GM12873 (cell line): ENCODE measurements around the gene ZDHHC20.

Source experiments
- TF ChIP-seq, protein P1 (sequence below): IDR thresholded peaks from 2 replicates; pipeline ENCODE4 v1.5.1; 2012; ENCODE audit warnings: low read depth, mild to moderate bottlenecking, moderate library complexity, low read length, control low read depth; ENCODE audit not compliant: insufficient read depth; ENCODE audit errors: missing control alignments

ZDHHC20 gene

DNA sequence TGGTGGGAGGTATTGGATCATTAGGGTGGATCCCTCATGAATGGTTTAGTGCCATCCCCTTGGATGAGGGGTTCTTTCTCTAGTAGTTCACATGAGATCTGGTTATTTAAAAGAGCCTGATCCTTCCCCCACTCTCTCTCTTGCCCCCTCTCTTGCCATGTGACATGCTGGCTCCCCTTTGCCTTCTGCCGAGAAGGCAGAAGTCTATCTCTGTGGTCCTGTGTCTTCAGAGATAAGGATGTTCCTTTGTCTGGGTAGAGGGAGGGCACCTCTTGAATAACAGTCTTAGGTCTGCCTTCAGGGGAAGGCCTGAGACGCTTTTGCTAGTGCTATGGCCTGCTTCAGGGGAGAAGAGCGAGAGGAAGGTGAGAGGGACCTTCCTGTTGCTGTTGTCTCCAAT lies 2.0 kb upstream of the ZDHHC20 start:
- TF ChIP-seq, protein P1, sequence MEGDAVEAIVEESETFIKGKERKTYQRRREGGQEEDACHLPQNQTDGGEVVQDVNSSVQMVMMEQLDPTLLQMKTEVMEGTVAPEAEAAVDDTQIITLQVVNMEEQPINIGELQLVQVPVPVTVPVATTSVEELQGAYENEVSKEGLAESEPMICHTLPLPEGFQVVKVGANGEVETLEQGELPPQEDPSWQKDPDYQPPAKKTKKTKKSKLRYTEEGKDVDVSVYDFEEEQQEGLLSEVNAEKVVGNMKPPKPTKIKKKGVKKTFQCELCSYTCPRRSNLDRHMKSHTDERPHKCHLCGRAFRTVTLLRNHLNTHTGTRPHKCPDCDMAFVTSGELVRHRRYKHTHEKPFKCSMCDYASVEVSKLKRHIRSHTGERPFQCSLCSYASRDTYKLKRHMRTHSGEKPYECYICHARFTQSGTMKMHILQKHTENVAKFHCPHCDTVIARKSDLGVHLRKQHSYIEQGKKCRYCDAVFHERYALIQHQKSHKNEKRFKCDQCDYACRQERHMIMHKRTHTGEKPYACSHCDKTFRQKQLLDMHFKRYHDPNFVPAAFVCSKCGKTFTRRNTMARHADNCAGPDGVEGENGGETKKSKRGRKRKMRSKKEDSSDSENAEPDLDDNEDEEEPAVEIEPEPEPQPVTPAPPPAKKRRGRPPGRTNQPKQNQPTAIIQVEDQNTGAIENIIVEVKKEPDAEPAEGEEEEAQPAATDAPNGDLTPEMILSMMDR, result no peak

GRCh38 chr13:21458451-21458812 lies 671 bp downstream of the ZDHHC20 start:
- TF ChIP-seq, protein P1, result no peak

DNA sequence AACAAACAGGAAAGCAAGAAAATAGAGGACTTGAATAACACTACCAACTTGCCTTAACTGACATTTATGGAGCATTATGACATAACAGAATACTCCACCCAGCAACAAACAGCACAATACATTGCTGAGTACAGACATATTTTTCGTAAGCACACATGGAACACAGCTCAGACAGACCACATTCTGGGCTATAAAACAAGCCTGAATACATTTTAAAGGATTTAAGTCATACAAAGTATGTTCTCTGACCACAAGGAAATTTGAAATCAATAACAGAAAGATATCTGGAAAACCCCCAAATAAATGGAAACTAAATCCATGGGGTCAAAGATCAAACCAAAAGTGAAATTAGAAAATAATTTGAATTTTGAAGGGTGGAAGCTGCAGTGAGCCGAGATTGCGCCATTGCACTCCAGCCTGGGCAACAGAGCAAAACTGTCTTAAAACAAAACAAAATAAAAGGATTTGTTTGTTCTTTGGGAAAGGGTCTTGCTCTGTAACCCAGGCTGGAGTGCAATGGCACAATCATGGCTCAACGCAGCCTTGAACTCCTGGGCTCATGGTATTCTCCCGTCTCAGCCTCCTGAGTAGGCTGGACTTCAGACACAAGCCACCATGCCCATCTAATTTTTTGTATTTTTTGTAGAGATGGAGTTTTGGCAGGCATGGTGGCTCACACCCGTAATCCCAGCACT lies 5.6 kb downstream of the ZDHHC20 start:
- TF ChIP-seq, protein P1, result no peak

DNA sequence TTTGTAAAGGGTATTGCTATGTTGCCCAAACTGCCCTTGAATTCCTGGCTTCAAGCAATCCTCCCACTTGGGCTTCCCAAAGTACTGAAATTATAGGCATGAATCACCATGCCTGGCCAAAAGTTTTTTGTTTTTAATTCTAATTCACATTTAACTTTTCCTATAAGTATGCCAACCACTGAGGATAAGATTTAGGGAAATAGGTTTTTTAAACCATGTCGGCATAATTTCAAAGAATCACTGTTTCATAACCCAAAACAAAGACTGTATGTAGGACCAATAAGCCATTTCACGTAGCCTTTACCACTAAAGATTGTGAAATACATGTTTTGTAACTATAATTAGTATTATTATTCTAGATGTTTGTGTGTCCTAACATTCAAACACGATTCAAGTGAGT lies 8.2 kb downstream of the ZDHHC20 start:
- TF ChIP-seq, protein P1, result no peak

GRCh38 chr13:21446656-21447055 lies 12.4 kb downstream of the ZDHHC20 start:
- TF ChIP-seq, protein P1, result no peak

DNA sequence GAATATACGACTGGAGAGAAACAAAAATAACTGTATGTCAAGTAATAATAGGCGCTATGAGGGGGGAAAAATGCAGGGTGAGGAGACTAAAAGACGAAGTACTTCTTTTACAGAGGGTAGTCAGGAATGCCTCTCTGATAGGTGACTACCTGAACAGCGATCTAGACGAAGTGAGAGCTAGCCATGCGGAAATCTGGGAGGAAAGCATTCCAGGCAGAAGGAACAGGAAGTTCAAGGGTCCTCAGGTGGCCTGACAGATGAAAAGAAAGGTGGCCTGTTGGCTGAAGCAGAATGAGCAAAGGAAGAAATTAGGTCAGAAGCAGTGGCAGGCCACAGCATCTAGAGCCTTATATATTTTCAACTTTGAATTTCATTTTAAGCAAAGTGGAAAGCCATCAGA lies 13.3 kb downstream of the ZDHHC20 start:
- TF ChIP-seq, protein P1, result no peak

DNA sequence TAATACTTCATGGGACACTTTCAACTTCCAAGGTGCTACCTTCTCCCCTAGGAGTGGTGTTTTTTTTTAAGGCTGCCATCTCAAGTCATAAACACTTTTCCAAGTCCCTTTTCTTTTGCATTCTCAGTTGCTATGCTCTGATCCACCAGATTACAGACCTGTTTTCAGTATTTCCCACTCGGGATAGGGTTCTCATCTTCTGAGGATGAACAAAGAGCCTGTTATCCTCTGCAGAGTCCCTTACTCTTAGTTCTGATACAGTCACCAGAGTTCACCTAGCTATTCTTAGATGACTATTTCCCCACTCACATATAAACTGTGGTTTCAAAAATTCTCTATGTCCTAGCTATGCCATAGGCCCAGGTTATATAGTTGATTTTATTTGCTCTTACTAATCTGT lies 15.9 kb downstream of the ZDHHC20 start:
- TF ChIP-seq, protein P1, result no peak

DNA sequence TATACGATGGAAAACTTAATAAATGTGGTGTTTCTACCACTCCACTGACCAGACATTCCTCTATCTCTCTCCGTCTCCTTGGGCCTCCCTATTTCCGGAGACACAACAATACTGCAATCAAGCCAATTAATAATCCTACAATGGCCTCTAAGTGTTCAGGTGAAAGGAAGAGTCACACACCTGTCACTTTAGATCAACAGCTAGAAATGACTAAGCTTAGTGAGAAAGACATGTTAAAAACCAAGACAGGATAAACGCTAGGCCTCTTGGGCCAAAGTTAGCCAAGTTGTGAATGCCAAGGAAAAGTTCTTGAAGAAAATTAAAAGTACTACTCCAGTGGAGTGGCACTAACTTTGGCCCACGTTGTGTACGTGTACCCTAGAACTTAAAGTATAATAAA lies 22.5 kb downstream of the ZDHHC20 start:
- TF ChIP-seq, protein P1, result no peak
